COLO829 (cell line): ENCODE results near the gene FANCM.

Experiments
- DNase-seq: peaks from one replicate; pipeline ENCODE4 v3.0.0; 2012; ENCODE audit warnings: low spot score

FANCM gene, protein sequence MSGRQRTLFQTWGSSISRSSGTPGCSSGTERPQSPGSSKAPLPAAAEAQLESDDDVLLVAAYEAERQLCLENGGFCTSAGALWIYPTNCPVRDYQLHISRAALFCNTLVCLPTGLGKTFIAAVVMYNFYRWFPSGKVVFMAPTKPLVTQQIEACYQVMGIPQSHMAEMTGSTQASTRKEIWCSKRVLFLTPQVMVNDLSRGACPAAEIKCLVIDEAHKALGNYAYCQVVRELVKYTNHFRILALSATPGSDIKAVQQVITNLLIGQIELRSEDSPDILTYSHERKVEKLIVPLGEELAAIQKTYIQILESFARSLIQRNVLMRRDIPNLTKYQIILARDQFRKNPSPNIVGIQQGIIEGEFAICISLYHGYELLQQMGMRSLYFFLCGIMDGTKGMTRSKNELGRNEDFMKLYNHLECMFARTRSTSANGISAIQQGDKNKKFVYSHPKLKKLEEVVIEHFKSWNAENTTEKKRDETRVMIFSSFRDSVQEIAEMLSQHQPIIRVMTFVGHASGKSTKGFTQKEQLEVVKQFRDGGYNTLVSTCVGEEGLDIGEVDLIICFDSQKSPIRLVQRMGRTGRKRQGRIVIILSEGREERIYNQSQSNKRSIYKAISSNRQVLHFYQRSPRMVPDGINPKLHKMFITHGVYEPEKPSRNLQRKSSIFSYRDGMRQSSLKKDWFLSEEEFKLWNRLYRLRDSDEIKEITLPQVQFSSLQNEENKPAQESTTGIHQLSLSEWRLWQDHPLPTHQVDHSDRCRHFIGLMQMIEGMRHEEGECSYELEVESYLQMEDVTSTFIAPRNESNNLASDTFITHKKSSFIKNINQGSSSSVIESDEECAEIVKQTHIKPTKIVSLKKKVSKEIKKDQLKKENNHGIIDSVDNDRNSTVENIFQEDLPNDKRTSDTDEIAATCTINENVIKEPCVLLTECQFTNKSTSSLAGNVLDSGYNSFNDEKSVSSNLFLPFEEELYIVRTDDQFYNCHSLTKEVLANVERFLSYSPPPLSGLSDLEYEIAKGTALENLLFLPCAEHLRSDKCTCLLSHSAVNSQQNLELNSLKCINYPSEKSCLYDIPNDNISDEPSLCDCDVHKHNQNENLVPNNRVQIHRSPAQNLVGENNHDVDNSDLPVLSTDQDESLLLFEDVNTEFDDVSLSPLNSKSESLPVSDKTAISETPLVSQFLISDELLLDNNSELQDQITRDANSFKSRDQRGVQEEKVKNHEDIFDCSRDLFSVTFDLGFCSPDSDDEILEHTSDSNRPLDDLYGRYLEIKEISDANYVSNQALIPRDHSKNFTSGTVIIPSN (N-terminal part only)

DNA sequence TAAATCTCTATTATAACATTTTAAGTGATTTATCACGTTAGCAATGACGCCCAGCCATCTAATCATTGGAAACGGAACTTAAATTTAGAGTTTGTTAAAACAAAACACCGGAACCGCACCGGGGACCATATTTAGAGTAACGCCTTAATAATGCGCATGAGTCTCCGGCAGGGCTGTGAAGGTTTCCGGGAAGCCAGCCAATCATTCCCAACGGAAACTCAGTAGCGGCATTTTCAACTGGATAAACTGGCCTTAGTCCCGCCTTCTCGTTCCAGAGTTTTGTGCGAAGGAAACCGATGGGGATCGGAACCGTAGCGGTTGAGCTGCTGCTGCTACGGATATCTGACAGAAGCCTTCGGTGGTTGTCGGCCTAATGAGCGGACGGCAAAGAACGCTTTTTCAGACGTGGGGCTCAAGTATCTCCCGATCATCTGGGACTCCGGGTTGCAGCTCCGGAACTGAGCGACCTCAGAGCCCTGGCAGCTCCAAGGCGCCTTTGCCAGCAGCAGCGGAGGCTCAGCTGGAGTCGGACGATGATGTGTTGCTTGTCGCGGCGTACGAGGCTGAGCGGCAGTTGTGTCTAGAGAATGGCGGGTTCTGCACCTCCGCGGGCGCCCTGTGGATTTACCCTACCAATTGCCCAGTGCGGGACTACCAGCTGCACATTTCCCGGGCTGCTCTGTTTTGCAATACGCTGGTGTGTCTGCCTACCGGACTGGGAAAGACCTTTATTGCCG lies at the start of gene FANCM:
Gene FANCM, plus strand, starts transcription at position 272 of the 737 bp plus-strand sequence. Its CDS starts 102 bp downstream, at position 374.
- peak; percentile 95 for DNase-seq

- DNase-seq, result no peak
These were observed 45.9 kb upstream of the FANCM start for GRCh38 chr14:45089813-45090212.

DNA sequence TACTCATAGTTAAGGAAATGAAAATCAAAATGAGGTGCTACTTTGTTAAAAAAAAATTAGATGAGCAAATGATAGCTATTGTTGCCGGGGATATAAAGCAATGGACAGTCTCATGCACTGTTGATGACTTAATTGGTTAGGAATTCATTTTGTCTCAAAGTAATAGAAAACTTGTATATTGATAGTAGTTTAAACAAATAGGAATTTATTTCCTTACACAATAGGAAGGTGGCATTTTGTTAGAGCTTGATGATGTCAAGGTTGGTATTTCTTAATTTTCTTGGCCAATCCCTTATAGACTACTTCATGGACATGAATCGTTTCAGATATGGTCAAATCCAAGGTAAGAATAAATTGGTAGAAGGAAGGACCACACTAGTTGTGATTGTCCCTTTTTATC lies 44.0 kb upstream of the FANCM start:
- DNase-seq, result no peak

- no peak for DNase-seq
These were observed 41.5 kb upstream of the FANCM start for GRCh38 chr14:45094275-45094674.

- no peak for DNase-seq
These were observed 40.6 kb upstream of the FANCM start for GRCh38 chr14:45095143-45095542.

- no peak for DNase-seq
These were observed 39.5 kb upstream of the FANCM start for GRCh38 chr14:45096218-45096617.

GRCh38 chr14:45103806-45104205 lies 31.9 kb upstream of the FANCM start:
- no peak for DNase-seq

- no peak for DNase-seq
These were observed 31.2 kb upstream of the FANCM start for GRCh38 chr14:45104561-45104960.

GRCh38 chr14:45112896-45113781 lies 22.6 kb upstream of the FANCM start:
- no peak for DNase-seq

GRCh38 chr14:45114327-45114726 lies 21.4 kb upstream of the FANCM start:
- no peak for DNase-seq

DNA sequence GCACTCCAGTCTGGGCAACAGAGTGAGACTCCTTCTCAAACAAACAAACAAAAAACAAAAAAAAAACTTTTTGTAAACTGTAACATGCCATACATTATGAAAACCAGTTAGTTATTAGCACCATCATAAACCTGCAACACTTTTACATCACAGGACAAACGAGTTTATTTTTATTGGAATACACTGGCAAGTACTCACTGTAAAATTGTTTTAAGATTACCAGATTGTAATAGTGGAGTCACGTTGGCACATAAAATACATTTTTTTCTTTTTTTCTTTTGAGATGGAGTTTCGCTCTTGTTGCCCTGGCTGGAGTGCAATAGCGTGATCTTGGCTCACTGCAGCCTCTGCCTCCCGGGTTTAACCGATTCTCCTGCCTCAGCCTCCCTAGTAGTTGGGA lies 17.1 kb upstream of the FANCM start:
- no peak for DNase-seq

GRCh38 chr14:45120096-45120495 lies 15.6 kb upstream of the FANCM start:
- no peak for DNase-seq

- no peak for DNase-seq
These were observed 12.5 kb upstream of the FANCM start for GRCh38 chr14:45123271-45123670.

- no peak for DNase-seq
These were observed 10.0 kb upstream of the FANCM start for GRCh38 chr14:45125754-45126153.

DNA sequence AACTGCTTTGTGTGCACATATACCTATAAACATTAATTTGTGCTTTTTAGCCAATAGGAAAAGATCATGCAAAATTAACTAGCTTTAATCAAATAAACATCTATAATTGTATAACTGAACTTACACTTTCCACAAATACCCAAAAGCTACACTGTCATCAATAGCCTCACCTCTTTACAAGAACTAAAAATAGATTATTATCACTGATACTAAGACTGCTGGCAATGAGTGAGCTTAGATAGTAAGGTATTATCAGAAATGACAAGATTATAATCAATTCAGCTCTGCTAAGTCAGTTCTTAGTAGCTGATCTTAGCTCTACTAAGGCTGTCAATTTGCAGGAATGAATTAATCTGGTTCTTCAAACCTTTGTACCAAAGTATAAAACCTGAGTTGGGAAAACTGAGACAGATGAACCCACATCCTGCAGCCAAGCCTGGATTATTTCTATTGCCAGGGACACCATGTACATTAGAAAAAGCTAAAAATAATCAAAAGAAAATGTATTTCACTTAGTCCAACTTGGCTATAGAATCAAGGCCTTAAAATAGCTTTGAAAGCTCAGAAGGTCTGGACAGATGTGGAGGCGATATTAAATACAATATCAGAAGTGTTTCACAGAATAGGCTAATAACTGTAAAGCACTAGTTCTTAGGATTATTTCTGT lies 6.6 kb upstream of the FANCM start:
- no peak for DNase-seq

DNA sequence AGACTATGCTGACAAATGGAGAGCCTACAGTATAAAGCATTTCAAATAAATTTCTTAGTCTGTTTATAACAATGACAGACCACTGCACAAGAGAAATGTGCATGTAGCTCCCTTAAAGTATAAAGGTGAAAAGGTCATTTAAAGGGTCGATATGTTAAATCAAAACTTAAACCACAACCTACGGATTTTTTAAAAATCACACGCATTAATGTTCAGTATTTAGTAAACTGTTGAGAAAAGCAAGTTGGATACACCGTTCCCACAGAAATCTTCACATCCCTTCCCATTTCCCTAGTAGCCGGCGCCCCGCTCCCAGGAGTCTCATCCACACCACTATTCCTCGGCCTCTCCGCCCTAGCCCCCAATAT lies 2.1 kb upstream of the FANCM start:
- no peak for DNase-seq

- DNase-seq, result peak; percentile 99
These were observed 1.4 kb upstream of the FANCM start, which contains the start of gene FKBP3 for GRCh38 chr14:45134051-45134958. TSS of gene FKBP3 (minus strand) at chr14:45134481. CDS start at chr14:45134456, 25 bp downstream.

DNA sequence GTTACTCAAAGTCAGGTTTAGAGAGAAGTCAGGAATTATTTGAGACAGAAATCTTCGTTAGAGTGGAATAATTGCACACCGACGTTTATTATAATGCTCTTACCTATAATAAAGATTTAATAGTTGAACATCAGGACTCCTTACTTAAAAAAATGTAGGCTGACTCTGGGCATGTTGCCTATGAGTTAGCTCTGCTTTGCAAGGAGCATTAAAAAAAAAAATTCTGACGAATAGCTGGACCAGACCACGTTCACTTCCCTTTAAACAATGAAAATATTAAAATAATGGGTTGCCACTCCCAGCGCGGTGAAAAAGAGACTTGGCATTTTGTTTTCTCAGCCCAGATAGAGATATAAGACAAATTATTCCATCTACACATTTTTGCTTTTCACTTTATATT lies 574 bp upstream of the FANCM start:
- no peak for DNase-seq

- DNase-seq, result no peak
These were observed 669 bp downstream of the FANCM start for GRCh38 chr14:45136399-45136798.
